ENCODE measurements around the gene B2M.

Gene B2M

GRCh38 chr15:44734839-44735481 lies 23.6 kb downstream of the B2M start:
- Histone ChIP-seq H3K18ac (ENCODE audit: low read length) (no peak overlapping the region), H3K4ac (ENCODE audit: low read depth, low read length) (no peak overlapping the region), H3K36me3 (ENCODE audit: control insufficient read depth in 1 of 2, insufficient read depth in 2 of 2, low read length in 2 of 2) (no peaks in the 10 kb centered on the region), H3K9ac (ENCODE audit: low read length) (no peak overlapping the region), H2BK5ac (ENCODE audit: low read depth, low read length, poor library complexity) (no peak overlapping the region), H2BK120ac (ENCODE audit: insufficient read depth, low read length, poor library complexity) (no peak overlapping the region), H3K9me3 (ENCODE audit: insufficient read depth, low read depth, low read length) (no peaks in the 10 kb centered on the region), H3K79me1 (ENCODE audit: low read length) (no peaks in the 10 kb centered on the region), H2BK12ac (ENCODE audit: low read length) (no peak overlapping the region), H3K4me1 (ENCODE audit: control insufficient read depth in 1 of 2, insufficient read depth in 2 of 2, low read length in 2 of 2) (no peaks in the 10 kb centered on the region), H3K4me3 (ENCODE audit: low read depth, low read length) (no peak overlapping the region), H3K27me3 (ENCODE audit: insufficient read depth, low read length) (no peaks in the 10 kb centered on the region), H3K27ac (ENCODE audit: low read depth, low read length) (no peak overlapping the region), H3K79me2 (ENCODE audit: control insufficient read depth, insufficient read depth, low read length, poor library complexity) (no peaks in the 10 kb centered on the region), H3K14ac (ENCODE audit: low read length) (no peak overlapping the region), H2AK5ac (ENCODE audit: low read length) (no peak overlapping the region), H4K8ac (ENCODE audit: low read depth, low read length) (no peak overlapping the region), H4K91ac (ENCODE audit: low read depth, low read length) (no peak overlapping the region), H4K12ac (ENCODE audit: low read depth, low read length) (no peak overlapping the region), H3K23ac (ENCODE audit: low read length) (no peak overlapping the region), H3K4me2 (ENCODE audit: low read length) (no peak overlapping the region), H2AFZ (ENCODE audit: insufficient read depth, low read length, poor library complexity) (no peak overlapping the region)
- DNase-seq = no peak
- no CpG with 5 or more reads among the region's 2 CpGs for WGBS (ENCODE audit: extremely low coverage, insufficient coverage, insufficient read length)

- H3K4me2 ChIP-seq (ENCODE audit: low read length) = no peak overlapping the region
- no peak overlapping the region for H2AK5ac ChIP-seq (ENCODE audit: low read length)
- no peak overlapping the region for H2AFZ ChIP-seq (ENCODE audit: insufficient read depth, low read length, poor library complexity)
- no peak overlapping the region for H3K27ac ChIP-seq (ENCODE audit: low read depth, low read length)
- no peak overlapping the region for H3K18ac ChIP-seq (ENCODE audit: low read length)
- H3K4ac ChIP-seq (ENCODE audit: low read depth, low read length) = no peak overlapping the region
- no peaks in the 10 kb centered on the region for H3K9me3 ChIP-seq (ENCODE audit: insufficient read depth, low read depth, low read length)
- no peaks in the 10 kb centered on the region for H3K27me3 ChIP-seq (ENCODE audit: insufficient read depth, low read length)
- H3K4me3 ChIP-seq (ENCODE audit: low read depth, low read length) = no peak overlapping the region
- no peak overlapping the region for H3K14ac ChIP-seq (ENCODE audit: low read length)
- no peaks in the 10 kb centered on the region for H3K4me1 ChIP-seq (ENCODE audit: control insufficient read depth in 1 of 2, insufficient read depth in 2 of 2, low read length in 2 of 2)
- no peak overlapping the region for H3K23ac ChIP-seq (ENCODE audit: low read length)
- H4K12ac ChIP-seq (ENCODE audit: low read depth, low read length) = no peak overlapping the region
- H3K36me3 ChIP-seq (ENCODE audit: control insufficient read depth in 1 of 2, insufficient read depth in 2 of 2, low read length in 2 of 2) = no peaks in the 10 kb centered on the region
- no peaks in the 10 kb centered on the region for H3K79me1 ChIP-seq (ENCODE audit: low read length)
- no peak overlapping the region for H4K91ac ChIP-seq (ENCODE audit: low read depth, low read length)
- 100% methylated on average over 1 of the region's 8 CpGs for WGBS (ENCODE audit: extremely low coverage, insufficient coverage, insufficient read length)
- H4K8ac ChIP-seq (ENCODE audit: low read depth, low read length) = no peak overlapping the region
- no peak overlapping the region for H2BK12ac ChIP-seq (ENCODE audit: low read length)
- H3K79me2 ChIP-seq (ENCODE audit: control insufficient read depth, insufficient read depth, low read length, poor library complexity) = no peaks in the 10 kb centered on the region
- H2BK120ac ChIP-seq (ENCODE audit: insufficient read depth, low read length, poor library complexity) = no peak overlapping the region
- peak; percentile 31 to 35 for DNase-seq
- H3K9ac ChIP-seq (ENCODE audit: low read length) = no peak overlapping the region
- H2BK5ac ChIP-seq (ENCODE audit: low read depth, low read length, poor library complexity) = no peak overlapping the region
Observed at GRCh38 chr15:44735482-44736180, 24.3 kb downstream of the B2M start.

- Histone ChIP-seq H4K8ac (ENCODE audit: low read depth, low read length) (no peak within 1 kb of the TSS), H3K14ac (ENCODE audit: low read length) (no peak within 1 kb of the TSS), H4K12ac (ENCODE audit: low read depth, low read length) (no peak within 1 kb of the TSS), H3K27ac (ENCODE audit: low read depth, low read length) (no peak within 1 kb of the TSS), H3K9ac (ENCODE audit: low read length) (no peak within 1 kb of the TSS), H3K4me1 (ENCODE audit: control insufficient read depth in 1 of 2, insufficient read depth in 2 of 2, low read length in 2 of 2) (no peaks in the 10 kb centered on the region), H3K79me1 (ENCODE audit: low read length) (no peaks in the 10 kb centered on the region), H3K4me3 (ENCODE audit: low read depth, low read length) (no peak within 1 kb of the TSS), H3K4me2 (ENCODE audit: low read length) (no peak within 1 kb of the TSS), H3K18ac (ENCODE audit: low read length) (no peak within 1 kb of the TSS), H2BK120ac (ENCODE audit: insufficient read depth, low read length, poor library complexity) (no peak within 1 kb of the TSS), H2AFZ (ENCODE audit: insufficient read depth, low read length, poor library complexity) (no peak within 1 kb of the TSS), H3K4ac (ENCODE audit: low read depth, low read length) (no peak within 1 kb of the TSS), H3K79me2 (ENCODE audit: control insufficient read depth, insufficient read depth, low read length, poor library complexity) (no peaks in the 10 kb centered on the region), H3K9me3 (ENCODE audit: insufficient read depth, low read depth, low read length) (no peaks in the 10 kb centered on the region), H2BK5ac (ENCODE audit: low read depth, low read length, poor library complexity) (no peak within 1 kb of the TSS), H2BK12ac (ENCODE audit: low read length) (no peak within 1 kb of the TSS), H4K91ac (ENCODE audit: low read depth, low read length) (no peak within 1 kb of the TSS), H3K23ac (ENCODE audit: low read length) (no peak within 1 kb of the TSS), H3K27me3 (ENCODE audit: insufficient read depth, low read length) (no peaks in the 10 kb centered on the region), H2AK5ac (ENCODE audit: low read length) (no peak within 1 kb of the TSS), H3K36me3 (ENCODE audit: control insufficient read depth in 1 of 2, insufficient read depth in 2 of 2, low read length in 2 of 2) (no peaks in the 10 kb centered on the region)
- no peak for DNase-seq
- no CpG with 5 or more reads among the region's 3 CpGs for WGBS (ENCODE audit: extremely low coverage, insufficient coverage, insufficient read length)
Observed at GRCh38 chr15:44736181-44736765, 25.0 kb downstream of the B2M start, which contains the start of gene TRIM69. TSS of gene TRIM69 (plus strand) at chr15:44736528. CDS start at chr15:44736705, 177 bp downstream.

DNA sequence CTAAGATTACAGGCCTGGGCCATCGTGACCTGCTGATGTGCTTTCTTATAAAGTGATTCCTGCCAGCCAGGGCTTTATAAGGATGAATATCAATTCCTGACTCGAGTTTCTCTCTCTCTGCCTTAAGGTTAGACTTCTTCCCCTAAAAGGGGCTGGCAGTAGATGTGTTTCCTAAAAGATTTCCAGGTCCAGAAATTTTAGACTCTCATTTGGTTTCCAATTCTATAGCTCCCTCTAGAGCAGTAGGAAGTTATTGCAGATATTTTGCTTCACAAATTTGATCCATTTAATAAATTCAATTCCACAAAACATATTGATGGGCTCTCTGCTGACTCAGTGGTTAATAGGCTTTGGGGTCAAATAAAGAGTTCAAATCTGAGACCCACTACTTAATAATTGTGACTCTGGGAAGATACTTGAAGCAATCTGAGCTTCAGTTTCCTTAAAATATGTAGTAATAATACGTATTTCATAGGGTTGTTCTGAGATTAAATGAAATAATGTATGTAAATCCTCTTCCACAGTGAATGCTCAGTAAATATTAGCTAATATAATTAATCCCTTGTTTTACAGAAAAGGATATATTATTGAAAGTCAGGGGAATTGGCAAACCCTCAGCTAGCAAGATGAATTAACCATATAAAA lies 27.1 kb downstream of the B2M start:
- H3K23ac ChIP-seq (ENCODE audit: low read length) = no peak overlapping the region
- no peak overlapping the region for H4K91ac ChIP-seq (ENCODE audit: low read depth, low read length)
- no peak overlapping the region for H4K8ac ChIP-seq (ENCODE audit: low read depth, low read length)
- H3K9ac ChIP-seq (ENCODE audit: low read length) = no peak overlapping the region
- H3K9me3 ChIP-seq (ENCODE audit: insufficient read depth, low read depth, low read length) = no peaks in the 10 kb centered on the region
- no peak overlapping the region for H2BK120ac ChIP-seq (ENCODE audit: insufficient read depth, low read length, poor library complexity)
- no peak overlapping the region for H3K14ac ChIP-seq (ENCODE audit: low read length)
- H3K4me3 ChIP-seq (ENCODE audit: low read depth, low read length) = no peak overlapping the region
- no peaks in the 10 kb centered on the region for H3K79me1 ChIP-seq (ENCODE audit: low read length)
- H2BK12ac ChIP-seq (ENCODE audit: low read length) = no peak overlapping the region
- H3K27me3 ChIP-seq (ENCODE audit: insufficient read depth, low read length) = no peaks in the 10 kb centered on the region
- no peak overlapping the region for H3K18ac ChIP-seq (ENCODE audit: low read length)
- DNase-seq = peak in 1 of 2 donors; percentile 88
- H3K27ac ChIP-seq (ENCODE audit: low read depth, low read length) = no peak overlapping the region
- WGBS (ENCODE audit: extremely low coverage, insufficient coverage, insufficient read length) = no CpG with 5 or more reads among the region's 3 CpGs
- no peaks in the 10 kb centered on the region for H3K4me1 ChIP-seq (ENCODE audit: control insufficient read depth in 1 of 2, insufficient read depth in 2 of 2, low read length in 2 of 2)
- no peaks in the 10 kb centered on the region for H3K36me3 ChIP-seq (ENCODE audit: control insufficient read depth in 1 of 2, insufficient read depth in 2 of 2, low read length in 2 of 2)
- no peak overlapping the region for H3K4me2 ChIP-seq (ENCODE audit: low read length)
- no peak overlapping the region for H2AK5ac ChIP-seq (ENCODE audit: low read length)
- H2AFZ ChIP-seq (ENCODE audit: insufficient read depth, low read length, poor library complexity) = no peak overlapping the region
- H3K79me2 ChIP-seq (ENCODE audit: control insufficient read depth, insufficient read depth, low read length, poor library complexity) = no peaks in the 10 kb centered on the region
- no peak overlapping the region for H3K4ac ChIP-seq (ENCODE audit: low read depth, low read length)
- no peak overlapping the region for H2BK5ac ChIP-seq (ENCODE audit: low read depth, low read length, poor library complexity)
- no peak overlapping the region for H4K12ac ChIP-seq (ENCODE audit: low read depth, low read length)
